Bronchial epithelial cell (primary cell): ENCODE results near the gene APCDD1. TPM values are rescaled to one million over a fixed set of nuclear protein-coding genes. Genes with fewer than 3 reads are reported as not detected.

Experiments
- DNase-seq: peaks from one replicate; pipeline ENCODE4 v3.0.0-alpha.2; 2010; ENCODE audit warnings: low read depth
- FAIRE-seq: peaks from 2 replicates; lab custom pipeline; 2011; peaks lifted over from hg19 to GRCh38; lab: Jason Lieb, UNC
- H3K27me3 ChIP-seq: 2 replicates; pipeline ENCODE4 v1.5.1; 2011; ENCODE audit warnings: low read length; ENCODE audit not compliant: control insufficient read depth, insufficient read depth
- H3K36me3 ChIP-seq: 2 replicates; pipeline ENCODE4 v1.5.1; 2011; ENCODE audit warnings: low read length; ENCODE audit not compliant: control insufficient read depth, insufficient read depth
- H3K4me3 ChIP-seq: 2 replicates; pipeline ENCODE4 v1.5.1; 2011; ENCODE audit warnings: mild to moderate bottlenecking, low read depth, low read length, control low read depth
- CTCF ChIP-seq: IDR thresholded peaks from 2 replicates; pipeline ENCODE4 v1.5.1; 2011; ENCODE audit warnings: mild to moderate bottlenecking, moderate library complexity, low read length, control low read depth, inconsistent platforms; ENCODE audit not compliant: insufficient read depth, severe bottlenecking
- total RNA-seq: library from RNA; depleted of rRNA; stranded (reverse); fragments of >200 nt; gene quantifications from 2 replicates; pipeline ENCODE4 v1.2.1, GENCODE V29; 2014

Gene APCDD1
- total RNA-seq, 1 donor from 2014 or later, result under 0.01 TPM

- no peaks in the 10 kb centered on the region for H3K36me3 ChIP-seq
- FAIRE-seq (no peak), DNase-seq (no peak)
- no peak overlapping the region for H3K4me3 ChIP-seq
- no peak for TF ChIP-seq CTCF
- H3K27me3 ChIP-seq, result peaks cover 2% of the 10 kb centered on the region
Observed at GRCh38 chr18:10482363-10482984, 28.0 kb downstream of the APCDD1 start.

DNA sequence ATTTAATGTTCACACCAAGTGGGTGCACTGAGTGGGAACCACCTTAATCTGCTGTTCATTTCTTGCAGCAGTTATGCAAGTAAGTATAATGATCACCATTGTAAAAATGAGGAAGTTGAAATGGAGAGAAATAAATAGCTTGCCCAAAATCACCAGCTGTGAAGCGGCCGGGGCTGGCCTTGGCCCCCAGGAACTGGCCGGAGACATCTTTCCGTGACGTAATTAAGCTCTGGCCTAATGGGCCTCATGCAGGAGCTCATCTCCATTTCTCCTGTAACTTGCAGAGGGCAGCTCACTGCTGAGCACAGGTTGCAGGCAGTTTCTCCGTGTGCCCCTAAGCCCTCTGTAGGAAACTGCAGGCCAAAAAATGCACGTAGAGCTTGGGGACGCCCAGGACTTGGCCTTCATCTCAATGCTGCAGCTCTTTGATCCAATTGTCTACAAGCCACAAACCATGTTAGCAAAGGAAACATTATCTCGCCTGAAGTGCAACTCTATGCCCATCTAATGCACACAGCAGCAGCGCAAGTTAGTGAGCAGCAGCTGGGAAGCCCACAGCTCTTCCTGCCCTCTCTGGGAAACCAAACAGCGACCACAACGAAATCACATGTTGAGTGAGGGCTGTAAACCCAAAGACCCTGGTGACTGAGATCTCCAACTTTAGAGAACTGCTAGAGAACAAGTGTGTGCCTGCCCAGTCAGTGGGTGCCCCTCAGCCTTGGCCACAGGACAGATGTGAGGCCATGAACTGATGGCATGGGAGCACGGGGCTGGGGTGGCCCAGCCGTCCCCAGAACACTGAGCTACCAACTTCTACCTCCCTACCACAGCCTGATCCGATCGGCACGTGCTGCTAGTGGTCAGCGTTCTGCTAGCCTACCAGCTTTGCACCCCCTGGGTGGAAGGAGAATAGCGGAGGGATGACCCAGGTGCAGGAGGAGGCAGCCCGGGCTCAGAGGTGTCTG is 28.8 kb downstream of the APCDD1 start:
- TF ChIP-seq CTCF, result no peak
- DNase-seq (no peak), FAIRE-seq (no peak)
- Histone ChIP-seq H3K36me3 (no peaks in the 10 kb centered on the region), H3K4me3 (no peak overlapping the region), H3K27me3 (peaks cover 2% of the 10 kb centered on the region)

GRCh38 chr18:10485475-10485874 is 31.0 kb downstream of the APCDD1 start:
- no peak for TF ChIP-seq CTCF
- FAIRE-seq (no peak), DNase-seq (no peak)
- no peaks in the 10 kb centered on the region for H3K36me3 ChIP-seq
- H3K4me3 ChIP-seq, result no peak overlapping the region
- H3K27me3 ChIP-seq, result peaks cover 2% of the 10 kb centered on the region

GRCh38 chr18:10486362-10486761 is 31.9 kb downstream of the APCDD1 start:
- no peak for TF ChIP-seq CTCF
- FAIRE-seq, result peak; percentile 13
- Histone ChIP-seq H3K27me3 (peaks cover 2% of the 10 kb centered on the region), H3K36me3 (no peaks in the 10 kb centered on the region), H3K4me3 (no peak overlapping the region)
- DNase-seq, result no peak

GRCh38 chr18:10487154-10487553 is 32.7 kb downstream of the APCDD1 start:
- no peak for FAIRE-seq
- H3K36me3 ChIP-seq, result no peaks in the 10 kb centered on the region

More at GRCh38 chr18:10487154-10487553, 32.7 kb downstream of the APCDD1 start:
- no peak for TF ChIP-seq CTCF
- DNase-seq, result no peak
- H3K4me3 ChIP-seq, result no peak overlapping the region
- H3K27me3 ChIP-seq, result peaks cover 2% of the 10 kb centered on the region
